Liver (tissue), 9 donors: ENCODE data around the gene BACH2. TPM values are rescaled to one million over a fixed set of nuclear protein-coding genes. Genes with fewer than 3 reads are reported as not detected.

ENCODE experiments used
- DNase-seq: peaks from one replicate; pipeline ENCODE4 v3.0.0-alpha.2; 2017; ENCODE audit warnings: low spot score
- H3K27ac ChIP-seq, 2 donors: one replicate each; pipeline ENCODE4 v1.7.0; 2013; ENCODE audit warnings: inconsistent platforms in 2 of 2, low read length in 2 of 2, control low read depth in 1 of 2, low read depth in 1 of 2, mild to moderate bottlenecking in 1 of 2
- H3K27me3 ChIP-seq, 4 donors: one replicate each; pipeline versions ENCODE4 v1.6.1 to v1.7.0; 2013; ENCODE audit warnings: low read length in 3 of 4, inconsistent platforms in 1 of 4, mild to moderate bottlenecking in 1 of 4, moderate library complexity in 1 of 4; ENCODE audit not compliant: control insufficient read depth in 4 of 4, insufficient read depth in 4 of 4
- H3K36me3 ChIP-seq, 4 donors: one replicate each; pipeline versions ENCODE4 v1.6.1 to v1.7.0; 2013; ENCODE audit warnings: low read length in 3 of 4, mild to moderate bottlenecking in 3 of 4, low read depth in 1 of 4, moderate library complexity in 1 of 4; ENCODE audit not compliant: control insufficient read depth in 4 of 4, insufficient read depth in 3 of 4
- H3K4me1 ChIP-seq, 4 donors: one replicate each; pipeline versions ENCODE4 v1.6.1 to v1.7.0; 2013; ENCODE audit warnings: low read length in 3 of 4, mild to moderate bottlenecking in 3 of 4, moderate library complexity in 1 of 4; ENCODE audit not compliant: control insufficient read depth in 4 of 4, insufficient read depth in 4 of 4
- H3K4me3 ChIP-seq, 3 donors: one replicate each; pipeline versions ENCODE4 v1.6.1 to v1.7.0; 2013; ENCODE audit warnings: low read length in 3 of 3, control low read depth in 1 of 3, low read depth in 1 of 3, mild to moderate bottlenecking in 1 of 3
- H3K9ac ChIP-seq, 2 donors: one replicate each; pipeline ENCODE4 v1.7.0; 2013; ENCODE audit warnings: low read length in 2 of 2, mild to moderate bottlenecking in 2 of 2, moderate library complexity in 2 of 2, control low read depth in 1 of 2, low read depth in 1 of 2
- H3K9me3 ChIP-seq, 4 donors: one replicate each; pipeline versions ENCODE4 v1.6.1 to v1.7.0; 2013; ENCODE audit warnings: low read length in 3 of 4; ENCODE audit not compliant: control insufficient read depth in 4 of 4
- ATF3 ChIP-seq: IDR thresholded peaks from 2 replicates; pipeline ENCODE4 v1.6.1; 2016; ENCODE audit warnings: antibody characterized with exemption
- CTCF ChIP-seq: fragments of 150-350 bp; IDR thresholded peaks from 2 replicates; pipeline ENCODE4 v1.5.1; 2017; ENCODE audit warnings: improper control_type of control experiment, low read depth, low read length; ENCODE audit not compliant: missing input control
- FOXA1 ChIP-seq: IDR thresholded peaks from 2 replicates; pipeline ENCODE4 v1.6.1; 2016; ENCODE audit warnings: antibody characterized with exemption
- FOXA2 ChIP-seq: IDR thresholded peaks from 2 replicates; pipeline ENCODE4 v1.6.1; 2016; ENCODE audit warnings: antibody characterized with exemption
- GABPA ChIP-seq, 2 donors: IDR thresholded peaks in 1 of 2; conservative IDR thresholded peaks in 1 of 2; 2 replicates each; pipeline ENCODE4 v1.6.1; 2016; ENCODE audit warnings: antibody characterized with exemption in 2 of 2, mild to moderate bottlenecking in 1 of 2, moderate library complexity in 1 of 2
- HNF4A ChIP-seq, 2 donors: conservative IDR thresholded peaks; 2 replicates each; pipeline ENCODE4 v1.6.1; 2016; ENCODE audit warnings: antibody characterized with exemption in 2 of 2, mild to moderate bottlenecking in 2 of 2
- HNF4G ChIP-seq: IDR thresholded peaks from 2 replicates; pipeline ENCODE4 v1.6.1; 2016; ENCODE audit warnings: antibody characterized with exemption
- JUND ChIP-seq, 2 donors: IDR thresholded peaks; 2 replicates each; pipeline ENCODE4 v1.6.1; 2016; ENCODE audit warnings: antibody characterized with exemption in 2 of 2
- NR2F2 ChIP-seq: IDR thresholded peaks from 2 replicates; pipeline ENCODE4 v1.6.1; 2016; ENCODE audit warnings: antibody characterized with exemption
- RAD21 ChIP-seq, 2 donors: IDR thresholded peaks; 2 replicates each; pipeline ENCODE4 v1.6.1; 2016; ENCODE audit warnings: antibody characterized with exemption in 2 of 2, mild to moderate bottlenecking in 2 of 2
- REST ChIP-seq: IDR thresholded peaks from 2 replicates; pipeline ENCODE4 v1.6.1; 2016; ENCODE audit warnings: antibody characterized with exemption, mild to moderate bottlenecking
- RXRA ChIP-seq, 2 donors: IDR thresholded peaks; 2 replicates each; pipeline ENCODE4 v1.6.1; 2017 to 2018; ENCODE audit warnings: antibody characterized with exemption in 2 of 2, mild to moderate bottlenecking in 1 of 2
- SP1 ChIP-seq: IDR thresholded peaks from 2 replicates; pipeline ENCODE4 v1.6.1; 2018; ENCODE audit warnings: antibody characterized with exemption, mild to moderate bottlenecking
- TAF1 ChIP-seq: conservative IDR thresholded peaks from 2 replicates; pipeline ENCODE4 v1.6.1; 2016; ENCODE audit warnings: antibody characterized with exemption, mild to moderate bottlenecking
- YY1 ChIP-seq: IDR thresholded peaks from 2 replicates; pipeline ENCODE4 v1.6.1; 2016; ENCODE audit warnings: antibody characterized with exemption, mild to moderate bottlenecking
- ZBTB33 ChIP-seq: IDR thresholded peaks from 2 replicates; pipeline ENCODE4 v1.6.1; 2016; ENCODE audit warnings: antibody characterized with exemption
- WGBS: extraction: QIAGEN DNeasy Blood & Tissue Kit; methylation state at CpG from one replicate; pipeline ENCODE4 v1.1.7; 2013; 5-methylcytosine and 5-hydroxymethylcytosine counted together
- polyA plus RNA-seq, 2 donors: library from polyadenylated mRNA; stranded (reverse) in 1 of 2; unstranded in 1 of 2; fragments of 200-250 nt in 1 of 2; fragments of >200 nt in 1 of 2; fragmentation: Nextera tagmentation in 1 of 2; extraction: Ambion mirVana in 1 of 2; gene quantifications; one replicate each; pipeline versions ENCODE4 v1.2.1 to v1.2.3, GENCODE V29; 2013 to 2015
- total RNA-seq, 2 donors: library from RNA; depleted of rRNA; stranded (reverse); fragments of >200 nt; gene quantifications; one replicate each; pipeline ENCODE4 v1.2.3, GENCODE V29; 2014
- donor health status: healthy.
- donor health status: healthy.
- donor health status: healthy.
- donor health status: healthy.
- donor health status: healthy.

The BACH2 gene
- total and polyA plus RNA-seq, 4 donors: 1.9 to 3.7 (median 1.9) TPM

GRCh38 chr6:90157441-90157840 is 139.2 kb downstream of the BACH2 start:
- H3K36me3 ChIP-seq: no peaks in the 10 kb centered on the region
- H3K27me3 ChIP-seq: no peaks in the 10 kb centered on the region
- no peaks in the 10 kb centered on the region for H3K9me3 ChIP-seq
- no peak overlapping the region for H3K9ac ChIP-seq
- no peak overlapping the region for H3K27ac ChIP-seq
- DNase-seq: no peak
- WGBS: 93% methylated on average over 7 of the region's 7 CpGs
- no peaks in the 10 kb centered on the region for H3K4me1 ChIP-seq
- TF ChIP-seq HNF4G (no peak), RAD21 (IDR thresholded peaks at IDR 0.05) (no peak), FOXA1 (no peak), TAF1 (no peak), NR2F2 (no peak), FOXA2 (no peak), JUND (IDR thresholded peaks at IDR 0.05) (no peak), SP1 (no peak), ZBTB33 (no peak), RXRA (IDR thresholded peaks at IDR 0.05) (no peak), ATF3 (no peak), CTCF (no peak), YY1 (no peak)
- H3K4me3 ChIP-seq: no peak overlapping the region

- H3K36me3 ChIP-seq: no peaks in the 10 kb centered on the region
- no peak for TF ChIP-seq GABPA (IDR thresholded peaks at IDR 0.05 in 1 of 2, conservative IDR thresholded peaks at IDR 0.05 in 1 of 2)
- TF ChIP-seq REST: no peak
- no peak for TF ChIP-seq RAD21 (IDR thresholded peaks at IDR 0.05)
- TF ChIP-seq TAF1: no peak
- TF ChIP-seq ATF3: no peak
- no peak for TF ChIP-seq FOXA1
- TF ChIP-seq HNF4A (conservative IDR thresholded peaks at IDR 0.05): no peak
- TF ChIP-seq NR2F2: no peak
- TF ChIP-seq HNF4G: no peak
- no peak for TF ChIP-seq YY1
- no peak for TF ChIP-seq CTCF
- TF ChIP-seq ZBTB33: no peak
- 90% methylated on average over 5 of the region's 5 CpGs for WGBS
- no peak for DNase-seq
- no peak overlapping the region for H3K27ac ChIP-seq
- H3K9me3 ChIP-seq: no peaks in the 10 kb centered on the region
- no peak overlapping the region for H3K4me3 ChIP-seq
- H3K27me3 ChIP-seq: no peaks in the 10 kb centered on the region
- H3K4me1 ChIP-seq: no peaks in the 10 kb centered on the region
- H3K9ac ChIP-seq: no peak overlapping the region
Measured at GRCh38 chr6:90156861-90157260, 139.8 kb downstream of the BACH2 start.
